Liver (tissue), 3 donors: ENCODE data around the gene TUBA3E.
"Not testable (repeated sequence)": the region's sequence is repeated elsewhere in the genome, so short reads cannot be mapped to it uniquely, and the experiment has no call there.

ENCODE experiments used
- ATF3 ChIP-seq: IDR thresholded peaks from 2 replicates; pipeline ENCODE4 v1.6.1; 2016; ENCODE audit warnings: antibody characterized with exemption
- EGR1 ChIP-seq, 2 donors: IDR thresholded peaks; 2 replicates each; pipeline ENCODE4 v1.6.1; 2016 to 2018; ENCODE audit warnings: antibody characterized with exemption in 2 of 2, low read depth in 2 of 2
- GABPA ChIP-seq, 2 donors: IDR thresholded peaks in 1 of 2; conservative IDR thresholded peaks in 1 of 2; 2 replicates each; pipeline ENCODE4 v1.6.1; 2016; ENCODE audit warnings: antibody characterized with exemption in 2 of 2, mild to moderate bottlenecking in 1 of 2, moderate library complexity in 1 of 2
- REST ChIP-seq: IDR thresholded peaks from 2 replicates; pipeline ENCODE4 v1.6.1; 2016; ENCODE audit warnings: antibody characterized with exemption, mild to moderate bottlenecking
- RXRA ChIP-seq, 2 donors: IDR thresholded peaks; 2 replicates each; pipeline ENCODE4 v1.6.1; 2017 to 2018; ENCODE audit warnings: antibody characterized with exemption in 2 of 2, mild to moderate bottlenecking in 1 of 2
- TAF1 ChIP-seq: conservative IDR thresholded peaks from 2 replicates; pipeline ENCODE4 v1.6.1; 2016; ENCODE audit warnings: antibody characterized with exemption, mild to moderate bottlenecking
- YY1 ChIP-seq: IDR thresholded peaks from 2 replicates; pipeline ENCODE4 v1.6.1; 2016; ENCODE audit warnings: antibody characterized with exemption, mild to moderate bottlenecking
- TF ChIP-seq, protein P1 (sequence below): fragments of 150-350 bp; IDR thresholded peaks from 2 replicates; pipeline ENCODE4 v1.5.1; 2017; ENCODE audit warnings: improper control_type of control experiment, low read depth, low read length; ENCODE audit not compliant: missing input control
- donor health status: healthy.
- donor health status: healthy.

DNA sequence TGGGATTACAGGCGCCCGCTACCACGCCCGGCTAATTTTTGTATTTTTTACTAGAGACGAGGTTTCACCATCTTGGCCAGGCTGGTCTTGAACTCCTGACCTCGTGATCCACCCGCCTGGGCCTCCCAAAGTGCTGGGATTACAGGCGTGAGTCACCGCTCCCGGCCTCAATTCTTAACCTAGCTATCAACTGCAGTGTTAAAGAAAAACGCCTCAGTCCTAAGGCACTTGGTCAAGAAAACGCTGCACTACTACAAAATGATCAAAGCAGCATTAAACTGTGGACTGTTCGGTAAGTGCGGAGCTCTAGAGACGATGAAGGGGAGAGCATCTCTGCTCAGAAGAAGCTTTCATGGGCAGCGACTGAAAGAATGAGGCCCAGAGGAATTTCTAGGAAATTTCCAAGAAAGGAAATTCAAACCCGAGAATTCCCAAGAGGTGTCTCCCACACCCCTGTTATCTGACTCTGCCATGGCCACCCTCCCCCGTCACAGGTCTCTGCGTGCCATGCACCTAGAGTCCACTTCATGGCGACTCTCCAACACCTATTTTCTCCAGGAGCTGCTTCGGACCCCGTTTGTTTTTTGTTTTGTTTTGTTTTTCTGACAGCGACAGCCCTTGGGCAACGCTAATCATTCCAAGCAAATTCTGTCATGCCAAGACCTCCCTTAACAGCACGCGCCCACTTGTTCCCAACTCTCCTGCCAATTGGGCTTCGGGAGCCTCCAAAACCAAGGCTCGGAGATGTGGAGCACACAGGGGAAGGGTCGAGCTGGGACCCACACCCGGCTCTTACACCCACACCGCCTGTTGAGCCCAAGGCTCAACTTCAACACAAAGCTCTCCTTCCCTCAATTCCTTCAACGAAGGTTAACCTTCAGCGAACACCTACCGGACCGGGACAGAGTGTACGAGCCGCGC lies 17.6 kb downstream of the TUBA3E start:
- TF ChIP-seq YY1; RXRA (IDR thresholded peaks at IDR 0.05); EGR1 (IDR thresholded peaks at IDR 0.05; ENCODE audit: low read depth in 2 of 2); REST; GABPA (IDR thresholded peaks at IDR 0.05 in 1 of 2, conservative IDR thresholded peaks at IDR 0.05 in 1 of 2); TAF1; ATF3: not testable (repeated sequence)
- TF ChIP-seq, protein P1, sequence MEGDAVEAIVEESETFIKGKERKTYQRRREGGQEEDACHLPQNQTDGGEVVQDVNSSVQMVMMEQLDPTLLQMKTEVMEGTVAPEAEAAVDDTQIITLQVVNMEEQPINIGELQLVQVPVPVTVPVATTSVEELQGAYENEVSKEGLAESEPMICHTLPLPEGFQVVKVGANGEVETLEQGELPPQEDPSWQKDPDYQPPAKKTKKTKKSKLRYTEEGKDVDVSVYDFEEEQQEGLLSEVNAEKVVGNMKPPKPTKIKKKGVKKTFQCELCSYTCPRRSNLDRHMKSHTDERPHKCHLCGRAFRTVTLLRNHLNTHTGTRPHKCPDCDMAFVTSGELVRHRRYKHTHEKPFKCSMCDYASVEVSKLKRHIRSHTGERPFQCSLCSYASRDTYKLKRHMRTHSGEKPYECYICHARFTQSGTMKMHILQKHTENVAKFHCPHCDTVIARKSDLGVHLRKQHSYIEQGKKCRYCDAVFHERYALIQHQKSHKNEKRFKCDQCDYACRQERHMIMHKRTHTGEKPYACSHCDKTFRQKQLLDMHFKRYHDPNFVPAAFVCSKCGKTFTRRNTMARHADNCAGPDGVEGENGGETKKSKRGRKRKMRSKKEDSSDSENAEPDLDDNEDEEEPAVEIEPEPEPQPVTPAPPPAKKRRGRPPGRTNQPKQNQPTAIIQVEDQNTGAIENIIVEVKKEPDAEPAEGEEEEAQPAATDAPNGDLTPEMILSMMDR = not testable (repeated sequence)
